Measurements from ENCODE around the gene LILRB3.

DNA sequence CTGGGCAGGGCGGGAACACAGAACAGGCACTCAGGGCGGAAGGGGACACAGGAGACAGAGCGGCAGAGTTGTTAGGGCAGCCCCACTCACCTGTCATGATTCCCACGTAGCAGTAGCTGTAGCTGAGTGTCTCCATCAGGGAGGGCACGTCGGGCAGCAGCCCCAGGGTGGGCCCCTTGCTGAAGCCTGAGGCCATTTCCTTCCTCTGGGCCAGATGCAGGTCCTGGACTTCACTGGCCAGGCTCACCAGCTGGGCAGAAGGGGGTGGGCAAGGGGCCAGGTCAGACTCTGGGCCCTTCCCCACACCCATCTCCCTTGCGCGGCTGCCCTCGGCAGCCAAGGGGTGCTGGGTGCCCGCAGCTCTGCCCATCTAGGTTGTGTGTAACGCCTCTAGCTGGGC, 39.4 kb downstream of the LILRB3 start:
- TF ChIP-seq CTCF (conservative IDR thresholded peaks at IDR 0.05 in 1 of 2, IDR thresholded peaks at IDR 0.05 in 1 of 2; ENCODE audit: low read depth in 1 of 2, low read length in 2 of 2) (no peak), EZH2 (IDR thresholded peaks at IDR 0.05; ENCODE audit: low read length, missing control alignments) (no peak)
